Lower leg skin (tissue), 4 donors: ENCODE data around the gene COL27A1. TPM values are rescaled to one million over a fixed set of nuclear protein-coding genes. Genes with fewer than 3 reads are reported as not detected.

Experiments used
- DNase-seq, 2 donors: peaks; one replicate each; pipeline ENCODE4 v3.0.0-alpha.2; 2019; ENCODE audit warnings: low spot score in 2 of 2
- H3K4me3 ChIP-seq: fragments of 200-600 bp; sonication (generic); 2 replicates; pipeline ENCODE4 v1.5.1; 2017; ENCODE audit warnings: mild to moderate bottlenecking, low read depth; ENCODE audit not compliant: poor library complexity, severe bottlenecking
- POLR2A ChIP-seq, 2 donors: fragments of 450-650 bp; IDR thresholded peaks; one replicate each; pipeline ENCODE4 v1.6.1; 2016 to 2017; ENCODE audit warnings: antibody characterized with exemption in 2 of 2, mild to moderate bottlenecking in 1 of 2, moderate library complexity in 1 of 2
- WGBS, 2 donors: methylation state at CpG; one replicate each; pipeline ENCODE4 v1.1.5; 2018; 5-methylcytosine and 5-hydroxymethylcytosine counted together
- intact Hi-C: fragments of 100-400 bp; cut with DNase I; formaldehyde crosslinking; loops from one replicate; pipeline ENCODE4 v1.15.0; 2023; ENCODE audit warnings: low total_unique reads
- total RNA-seq, 4 donors: library from RNA; depleted of rRNA; stranded (reverse); fragments of >200 nt; gene quantifications; one replicate each; pipeline ENCODE4 v1.1.0, GENCODE V29; 2016
- TF ChIP-seq, protein P1 (sequence below), 3 donors: fragments of 450-650 bp; IDR thresholded peaks; one replicate each; pipeline ENCODE4 v1.5.1; 2016; ENCODE audit warnings: antibody characterized with exemption in 3 of 3, mild to moderate bottlenecking in 3 of 3, moderate library complexity in 2 of 3

The COL27A1 gene
- total RNA-seq, 4 donors from 2014 or later = 9.4 to 16.1 (median 12.3) TPM

DNA sequence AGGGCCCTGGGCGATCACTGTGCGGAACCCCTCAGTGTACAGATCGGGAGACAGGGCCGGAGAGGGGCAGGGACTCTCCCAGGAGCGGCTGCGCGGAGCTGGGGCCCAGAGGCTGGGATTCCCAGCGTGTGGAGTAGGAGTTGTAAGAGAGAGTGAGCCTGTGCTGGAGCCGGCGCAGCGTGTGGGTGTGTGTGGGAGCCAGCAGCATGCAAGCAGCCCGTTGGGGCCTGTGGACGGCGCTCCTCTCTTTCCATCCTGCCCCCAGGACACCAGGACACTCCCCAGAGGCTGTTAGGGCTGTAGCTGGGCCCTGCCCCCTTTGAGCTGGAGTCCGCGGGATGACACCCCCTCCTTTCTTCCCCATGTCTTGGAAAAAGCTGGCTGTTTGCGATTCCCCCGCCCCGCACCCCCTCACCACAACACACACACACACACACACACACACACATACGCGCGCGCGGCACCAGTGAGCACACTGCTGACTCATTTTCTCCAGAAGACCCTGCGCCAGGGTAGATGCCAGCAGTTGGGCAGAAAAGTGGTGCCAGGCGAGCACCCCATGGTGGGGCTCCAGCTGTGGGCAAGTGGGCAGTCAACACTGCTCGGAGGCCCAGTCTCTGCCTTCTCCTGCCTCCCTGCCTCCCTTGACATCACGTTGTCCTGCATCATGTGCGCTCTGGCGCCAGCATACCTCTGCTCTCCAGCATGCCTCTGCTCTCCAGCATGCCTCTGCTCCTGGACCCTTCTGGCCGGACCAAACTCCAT lies 1.5 kb downstream of the COL27A1 start:
- peak; percentile 43 to 93 for DNase-seq
- H3K4me3 ChIP-seq = peak overlapping the region; percentile 13
- TF ChIP-seq, protein P1, sequence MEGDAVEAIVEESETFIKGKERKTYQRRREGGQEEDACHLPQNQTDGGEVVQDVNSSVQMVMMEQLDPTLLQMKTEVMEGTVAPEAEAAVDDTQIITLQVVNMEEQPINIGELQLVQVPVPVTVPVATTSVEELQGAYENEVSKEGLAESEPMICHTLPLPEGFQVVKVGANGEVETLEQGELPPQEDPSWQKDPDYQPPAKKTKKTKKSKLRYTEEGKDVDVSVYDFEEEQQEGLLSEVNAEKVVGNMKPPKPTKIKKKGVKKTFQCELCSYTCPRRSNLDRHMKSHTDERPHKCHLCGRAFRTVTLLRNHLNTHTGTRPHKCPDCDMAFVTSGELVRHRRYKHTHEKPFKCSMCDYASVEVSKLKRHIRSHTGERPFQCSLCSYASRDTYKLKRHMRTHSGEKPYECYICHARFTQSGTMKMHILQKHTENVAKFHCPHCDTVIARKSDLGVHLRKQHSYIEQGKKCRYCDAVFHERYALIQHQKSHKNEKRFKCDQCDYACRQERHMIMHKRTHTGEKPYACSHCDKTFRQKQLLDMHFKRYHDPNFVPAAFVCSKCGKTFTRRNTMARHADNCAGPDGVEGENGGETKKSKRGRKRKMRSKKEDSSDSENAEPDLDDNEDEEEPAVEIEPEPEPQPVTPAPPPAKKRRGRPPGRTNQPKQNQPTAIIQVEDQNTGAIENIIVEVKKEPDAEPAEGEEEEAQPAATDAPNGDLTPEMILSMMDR (IDR thresholded peaks at IDR 0.05) = no peak
- TF ChIP-seq POLR2A (IDR thresholded peaks at IDR 0.05) = no peak
- intact Hi-C loops = no loop called here
- 25 to 34% methylated on average over 31 of the region's 31 CpGs for WGBS, 2 donors

DNA sequence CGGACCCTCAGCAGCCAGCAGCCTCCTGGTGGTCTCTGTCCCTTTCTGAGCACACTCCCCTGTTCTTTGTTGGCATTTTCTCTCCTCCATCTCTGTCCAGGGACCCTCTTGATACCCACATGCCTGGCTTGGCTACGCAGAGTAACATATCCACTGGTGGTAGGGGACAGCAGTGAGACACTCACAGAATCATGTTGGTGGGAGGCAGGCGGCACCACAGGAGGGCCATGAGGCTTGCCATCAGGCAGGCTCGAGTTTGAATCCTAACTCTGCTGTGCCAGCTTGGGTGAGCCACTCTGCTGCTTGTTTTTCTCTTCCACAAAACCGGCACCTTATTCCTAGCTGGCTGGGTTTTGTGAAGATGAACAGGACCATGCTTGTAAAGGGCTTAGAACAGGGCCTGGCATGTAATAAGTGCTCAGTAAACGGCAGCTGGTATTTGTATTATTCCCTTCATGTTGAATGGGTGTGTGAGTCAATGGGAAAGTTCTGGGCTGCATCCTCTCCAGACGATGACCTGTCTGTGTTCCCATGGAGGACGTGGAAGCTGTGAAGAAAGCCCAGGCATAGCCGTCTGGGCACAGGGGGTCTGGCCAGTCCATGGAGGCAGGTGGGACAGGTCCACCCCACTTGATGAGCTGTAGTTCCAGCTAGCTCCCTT lies 2.3 kb downstream of the COL27A1 start:
- intact Hi-C loops = no loop called here
- H3K4me3 ChIP-seq = no peak overlapping the region
- TF ChIP-seq POLR2A (IDR thresholded peaks at IDR 0.05) = no peak
- TF ChIP-seq, protein P1 (IDR thresholded peaks at IDR 0.05) = no peak
- whole genome bisulfite sequencing, 2 donors = 60 to 62% methylated on average over 9 of the region's 9 CpGs
- DNase-seq = no peak

DNA sequence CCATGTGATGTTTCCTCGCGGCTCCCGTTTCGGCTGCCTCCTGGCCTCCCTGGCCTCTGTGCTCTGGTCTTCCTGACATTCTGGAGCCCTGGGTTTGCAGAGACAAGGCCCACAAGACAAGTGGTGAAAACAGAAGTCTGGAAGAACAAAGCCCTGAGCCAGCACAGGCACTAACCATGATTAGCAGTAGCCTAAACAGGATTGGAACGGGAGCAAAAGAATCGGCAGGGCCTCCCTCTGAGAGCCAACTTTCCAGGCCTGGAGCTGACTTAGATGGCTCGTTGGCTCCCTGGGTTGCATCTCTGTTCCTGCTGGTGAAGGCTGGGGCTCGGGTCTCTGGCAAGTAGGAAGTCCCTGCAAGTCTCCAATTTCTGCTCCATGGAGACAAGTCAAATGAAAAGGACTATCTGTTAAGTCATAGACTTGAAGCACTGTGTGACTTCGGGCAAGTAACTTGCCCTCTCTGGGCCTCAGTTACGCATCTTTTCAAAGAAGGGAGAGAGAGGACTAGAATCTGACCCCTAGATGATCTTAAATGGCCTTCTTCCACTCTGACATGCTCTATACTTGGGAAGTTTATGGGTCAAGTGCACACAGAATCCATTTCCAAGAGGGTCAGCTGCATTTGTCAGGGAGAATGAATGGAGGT lies 3.3 kb downstream of the COL27A1 start:
- 77% methylated on average over 10 of the region's 10 CpGs for WGBS, 2 donors
- TF ChIP-seq, protein P1 (IDR thresholded peaks at IDR 0.05) = no peak
- TF ChIP-seq POLR2A (IDR thresholded peaks at IDR 0.05) = no peak
- DNase-seq = no peak
- no peak overlapping the region for H3K4me3 ChIP-seq
- intact Hi-C loops = no loop called here

DNA sequence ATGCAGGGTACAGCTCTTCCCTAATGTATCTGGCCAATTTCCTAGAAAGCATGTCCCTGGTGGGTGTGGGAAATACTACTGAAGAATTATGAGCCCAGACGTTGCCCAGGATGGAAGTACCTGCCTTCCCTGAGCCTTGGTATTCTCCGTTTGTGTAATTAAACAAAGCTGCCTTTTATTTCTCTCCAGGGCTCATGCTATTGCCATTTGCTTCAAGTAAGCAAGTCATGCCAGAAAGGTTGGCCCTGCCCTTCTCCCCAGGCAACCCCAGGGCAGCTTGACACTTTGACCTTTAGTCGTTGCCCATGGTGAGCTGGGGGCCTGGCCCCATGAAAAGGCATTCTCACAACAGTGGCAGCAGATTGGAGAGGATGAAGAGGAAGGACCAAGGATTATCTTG lies 4.4 kb downstream of the COL27A1 start:
- 27 to 32% methylated on average over 3 of the region's 3 CpGs for WGBS, 2 donors
- TF ChIP-seq, protein P1 (IDR thresholded peaks at IDR 0.05) = no peak
- no peak for TF ChIP-seq POLR2A (IDR thresholded peaks at IDR 0.05)
- DNase-seq = no peak
- intact Hi-C loops = no loop called here
- no peak overlapping the region for H3K4me3 ChIP-seq

DNA sequence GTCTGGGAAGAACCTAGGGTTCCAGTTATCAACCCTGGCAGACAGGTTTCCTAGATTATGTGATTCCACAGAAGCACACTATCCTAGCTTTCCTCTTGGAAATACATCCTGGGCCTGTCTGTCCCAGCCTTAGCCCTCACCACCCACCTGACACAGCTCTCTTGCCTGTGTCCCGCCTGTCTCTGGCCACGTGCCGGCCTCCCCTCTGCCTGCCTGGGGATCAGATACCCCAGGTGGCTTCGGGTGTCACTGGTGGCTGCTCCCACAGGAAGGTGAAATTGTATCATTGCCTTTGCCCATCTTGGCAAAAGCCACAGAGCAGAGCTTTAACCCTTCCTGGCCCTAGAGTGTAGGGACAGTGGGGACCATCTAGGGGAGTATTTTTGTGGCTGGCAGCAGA lies 6.2 kb downstream of the COL27A1 start:
- 88% methylated on average over 4 of the region's 4 CpGs for WGBS, 2 donors
- no peak for DNase-seq
- intact Hi-C loops = no loop called here
- no peak overlapping the region for H3K4me3 ChIP-seq
- TF ChIP-seq, protein P1 (IDR thresholded peaks at IDR 0.05) = no peak
